Measurements from ENCODE around the gene IQGAP2.

Gene IQGAP2

GRCh38 chr5:76690037-76690679, 287.1 kb downstream of the IQGAP2 start:
- Histone ChIP-seq H3K27me3 (peaks cover under 1% of the 10 kb centered on the region; the same call in 1 of the 2 replicates), H3K9me3 (no peaks in the 10 kb centered on the region), H3K4me3 (ENCODE audit: low read depth, low read length) (no peak overlapping the region), H3K4me1 (no peaks in the 10 kb centered on the region), H3K36me3 (no peaks in the 10 kb centered on the region)
- no peak for DNase-seq
- TF ChIP-seq CTCF (IDR thresholded peaks at IDR 0.05; ENCODE audit: low read depth, low read length), result no peak

DNA sequence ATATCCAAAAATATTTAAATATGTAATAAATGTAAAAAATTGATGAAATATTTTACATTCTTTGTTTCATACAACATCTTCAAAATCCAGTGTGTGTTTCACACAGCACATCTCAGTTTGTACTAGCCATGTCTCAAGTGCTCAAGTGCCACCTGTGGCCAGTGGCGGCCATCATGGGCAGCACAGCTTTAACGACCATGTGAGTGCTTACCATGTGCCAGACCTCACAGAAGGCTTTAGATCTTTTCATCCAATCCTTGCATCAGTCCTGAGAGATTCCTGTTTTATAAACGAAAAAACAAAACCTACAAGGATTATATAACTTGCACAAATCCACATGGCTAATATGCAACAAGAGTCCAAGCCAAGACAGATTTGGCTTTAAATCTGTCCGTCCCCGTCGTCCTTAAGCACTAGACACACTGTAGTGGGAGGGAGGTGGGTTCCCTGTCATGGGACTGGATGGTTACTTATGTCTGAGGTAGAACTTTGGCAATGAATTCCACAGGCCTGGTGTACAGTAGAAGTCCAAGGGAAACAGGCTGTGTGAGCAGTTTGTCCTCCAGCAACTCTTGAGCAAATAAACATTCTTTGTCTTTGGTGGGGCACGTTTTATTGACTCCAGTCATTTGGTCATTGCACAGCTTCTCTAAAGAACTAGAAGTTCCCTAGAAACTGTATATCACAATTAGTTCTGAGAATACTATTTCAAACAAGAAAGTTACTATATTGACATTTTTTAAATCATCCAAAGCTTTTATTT, 287.8 kb downstream of the IQGAP2 start:
- H3K36me3 ChIP-seq, result no peaks in the 10 kb centered on the region
- no peak overlapping the region for H3K4me3 ChIP-seq (ENCODE audit: low read depth, low read length)
- no peak for TF ChIP-seq CTCF (IDR thresholded peaks at IDR 0.05; ENCODE audit: low read depth, low read length)
- DNase-seq, result no peak
- H3K27me3 ChIP-seq, result peaks cover 4% of the 10 kb centered on the region
- H3K4me1 ChIP-seq, result no peaks in the 10 kb centered on the region
- H3K9me3 ChIP-seq, result no peaks in the 10 kb centered on the region

- Histone ChIP-seq H3K27me3 (peaks cover 10% of the 10 kb centered on the region), H3K9me3 (no peaks in the 10 kb centered on the region), H3K36me3 (no peaks in the 10 kb centered on the region), H3K4me3 (ENCODE audit: low read depth, low read length) (no peak overlapping the region), H3K4me1 (no peaks in the 10 kb centered on the region)
- DNase-seq, result no peak
- TF ChIP-seq CTCF (IDR thresholded peaks at IDR 0.05; ENCODE audit: low read depth, low read length), result no peak
Measured at GRCh38 chr5:76691467-76692273, 288.6 kb downstream of the IQGAP2 start.

DNA sequence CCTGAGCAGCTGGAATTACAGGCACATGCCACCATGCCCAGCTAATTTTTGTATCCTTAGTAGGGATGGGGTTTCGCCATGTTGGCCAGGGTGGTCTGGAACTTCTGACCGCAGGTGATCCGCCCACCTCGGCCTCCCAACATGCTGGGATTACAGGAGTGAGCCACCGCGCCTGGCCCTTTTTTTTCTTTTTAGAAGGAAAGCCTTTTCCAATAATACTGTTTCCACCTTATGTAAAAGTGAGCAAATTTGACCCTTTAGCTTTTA, 289.1 kb downstream of the IQGAP2 start:
- Histone ChIP-seq H3K4me3 (ENCODE audit: low read depth, low read length) (no peak overlapping the region), H3K27me3 (peaks cover 13% of the 10 kb centered on the region), H3K9me3 (no peaks in the 10 kb centered on the region), H3K36me3 (no peaks in the 10 kb centered on the region), H3K4me1 (no peaks in the 10 kb centered on the region)
- no peak for DNase-seq
- no peak for TF ChIP-seq CTCF (IDR thresholded peaks at IDR 0.05; ENCODE audit: low read depth, low read length)

DNA sequence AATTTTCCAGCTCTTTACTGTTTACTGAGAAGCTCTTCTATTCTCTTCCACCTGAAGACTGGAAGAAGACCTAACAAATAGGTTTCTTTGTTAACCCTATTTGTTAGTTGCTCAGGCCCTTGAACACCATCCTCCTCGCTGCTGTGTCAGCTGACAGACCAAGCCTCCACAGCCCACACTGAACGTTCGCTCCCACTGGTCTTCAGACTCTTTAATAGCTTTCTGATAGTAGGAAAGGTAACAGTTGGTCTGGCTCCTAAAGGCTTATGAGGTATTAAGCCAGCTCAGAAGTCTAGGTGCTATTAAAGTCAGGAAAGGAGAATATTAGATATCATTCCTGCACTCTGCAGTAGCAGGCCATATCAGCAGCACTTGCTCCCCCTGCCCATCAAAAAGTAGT, 289.6 kb downstream of the IQGAP2 start:
- TF ChIP-seq CTCF (IDR thresholded peaks at IDR 0.05; ENCODE audit: low read depth, low read length), result no peak
- no peak for DNase-seq

More for the DNA sequence above, 289.6 kb downstream of the IQGAP2 start:
- H3K27me3 ChIP-seq, result peaks cover 16% of the 10 kb centered on the region
- H3K9me3 ChIP-seq, result no peaks in the 10 kb centered on the region
- H3K36me3 ChIP-seq, result no peaks in the 10 kb centered on the region
- H3K4me3 ChIP-seq (ENCODE audit: low read depth, low read length), result no peak overlapping the region
- H3K4me1 ChIP-seq, result no peaks in the 10 kb centered on the region
